H1 (cell line): ENCODE data around the gene PPP1R9A. TPM values are rescaled to one million over a fixed set of nuclear protein-coding genes. Genes with fewer than 3 reads are reported as not detected.

Source experiments
- EP300 ChIP-seq, 2 experiments: IDR thresholded peaks; 1 replicate in 1 of 2; 2 replicates in 1 of 2; pipeline ENCODE4 v1.6.1; 2011 to 2012; ENCODE audit warnings: low read depth in 2 of 2, low read length in 2 of 2, mild to moderate bottlenecking in 2 of 2, borderline replicate concordance in 1 of 2, inconsistent platforms in 1 of 2, moderate library complexity in 1 of 2
- GABPA ChIP-seq: IDR thresholded peaks from 2 replicates; pipeline ENCODE4 v1.6.1; 2011; ENCODE audit warnings: mild to moderate bottlenecking, low read length, moderate library complexity, borderline replicate concordance; ENCODE audit not compliant: insufficient read depth
- JUN ChIP-seq: IDR thresholded peaks from 2 replicates; pipeline ENCODE4 v1.6.1; 2011; ENCODE audit warnings: low read depth, mild to moderate bottlenecking, improper control_type of control experiment, low read length
- NRF1 ChIP-seq: IDR thresholded peaks from 2 replicates; pipeline ENCODE4 v1.6.1; 2011; ENCODE audit warnings: mild to moderate bottlenecking, low read depth, low read length, improper control_type of control experiment
- polyA plus RNA-seq, 7 experiments: library from polyadenylated mRNA; depleted of rRNA in 3 of 7; stranded (reverse) in 5 of 7; unstranded in 2 of 7; fragments of >200 nt in 5 of 7; fragments of 200-250 nt in 2 of 7; gene quantifications; 1 replicate in 5 of 7; 2 replicates in 1 of 7; 4 replicates in 1 of 7; pipeline versions ENCODE4 v1.2.1 to v1.2.3, GENCODE V29; 2011 to 2013; ENCODE audit warnings: missing spikeins in 2 of 7, mixed read lengths in 2 of 7
- total RNA-seq: library from RNA; stranded (reverse); fragmentation: NEBNext Ultra II Directional; extraction: Animal tissue kit (Norgen Biotek cat#: 25700); gene quantifications from 2 replicates; pipeline ENCODE4 v1.2.1, GENCODE V29; 2021

PPP1R9A gene
- total and polyA plus RNA-seq, 2 of the 8 experiments (the other 6 are each of a cell fraction or from before 2014, with no cell fraction given), result 3.0 to 20.3 TPM

- TF ChIP-seq GABPA (no peak), NRF1 (no peak), EP300 (IDR thresholded peaks at IDR 0.05; ENCODE audit: borderline replicate concordance in 1 of 2, low read depth in 2 of 2, low read length in 2 of 2) (no peak), JUN (no peak)
Observed at GRCh38 chr7:95056107-95056739, 148.8 kb downstream of the PPP1R9A start (continued).
